Nephron (organoid): ENCODE results near the gene TRAF3IP3.

ENCODE experiments used
- H3K27ac Mint-ChIP-seq, 3 experiments: 2 replicates each; pipeline ENCODE4 v1.8.0; 2020; ENCODE audit warnings: mixed read lengths in 3 of 3, mild to moderate bottlenecking in 2 of 3, moderate library complexity in 1 of 3
- H3K27me3 Mint-ChIP-seq: 2 replicates; pipeline ENCODE4 v1.8.0; 2021; ENCODE audit warnings: low read depth, mild to moderate bottlenecking, moderate library complexity, mixed read lengths
- H3K36me3 Mint-ChIP-seq: 2 replicates; pipeline ENCODE4 v1.8.0; 2020; ENCODE audit warnings: low read depth, mixed read lengths
- H3K4me1 Mint-ChIP-seq: 2 replicates; pipeline ENCODE4 v1.8.0; 2020; ENCODE audit warnings: mixed read lengths
- H3K4me3 Mint-ChIP-seq, 3 experiments: 2 replicates each; pipeline ENCODE4 v1.8.0; 2020; ENCODE audit warnings: mild to moderate bottlenecking in 3 of 3, mixed read lengths in 3 of 3, moderate library complexity in 2 of 3
- H3K9me3 Mint-ChIP-seq: 2 replicates; pipeline ENCODE4 v1.8.0; 2020; ENCODE audit warnings: mixed read lengths
- CTCF ChIP-seq, 3 experiments: fragments of 200-600 bp; sonication (generic); IDR thresholded peaks; one replicate each; pipeline ENCODE4 v1.5.0; 2021; ENCODE audit warnings: antibody characterized with exemption in 3 of 3; ENCODE audit not compliant: unreplicated experiment in 3 of 3

The TRAF3IP3 gene

GRCh38 chr1:209761011-209761635 is 5.3 kb downstream of the TRAF3IP3 start:
- Mint-ChIP-seq H3K27ac (no peak overlapping the region), H3K27me3 (peaks cover 45% of the 10 kb centered on the region), H3K4me1 (peaks cover 9% of the 10 kb centered on the region), H3K4me3 (no peak overlapping the region), H3K9me3 (no peaks in the 10 kb centered on the region), H3K36me3 (no peaks in the 10 kb centered on the region)
- no peak for TF ChIP-seq CTCF (IDR thresholded peaks at IDR 0.05; ENCODE audit: unreplicated experiment in 3 of 3)

- H3K9me3 Mint-ChIP-seq: no peaks in the 10 kb centered on the region
Observed at GRCh38 chr1:209766051-209766450, 10.2 kb downstream of the TRAF3IP3 start.

DNA sequence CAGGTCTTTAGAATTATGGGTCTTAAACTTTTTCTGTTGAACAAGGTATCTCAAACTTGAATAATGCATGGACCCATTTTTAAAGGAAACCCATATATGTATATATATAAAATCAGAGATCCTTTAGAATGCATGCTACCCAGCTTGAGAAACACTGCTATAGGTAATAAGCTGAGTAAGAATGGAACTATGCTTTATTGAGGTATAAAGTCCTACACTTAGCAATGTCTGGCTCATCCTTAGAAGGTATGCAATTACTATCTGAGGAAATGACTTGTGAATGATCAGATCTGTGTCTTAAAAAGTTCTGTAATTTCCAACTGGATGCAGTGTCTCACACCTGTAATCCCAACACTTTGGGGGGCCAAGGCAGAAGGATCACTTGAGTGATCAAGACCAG is 11.2 kb downstream of the TRAF3IP3 start:
- no peak overlapping the region for H3K4me3 Mint-ChIP-seq
- H3K27ac Mint-ChIP-seq: no peak overlapping the region
- peaks cover 23% of the 10 kb centered on the region for H3K27me3 Mint-ChIP-seq
- no peak for TF ChIP-seq CTCF (IDR thresholded peaks at IDR 0.05; ENCODE audit: unreplicated experiment in 3 of 3)
- no peaks in the 10 kb centered on the region for H3K36me3 Mint-ChIP-seq
- peaks cover 10% of the 10 kb centered on the region for H3K4me1 Mint-ChIP-seq
- H3K9me3 Mint-ChIP-seq: no peaks in the 10 kb centered on the region

More at GRCh38 chr1:209766051-209766450, 10.2 kb downstream of the TRAF3IP3 start:
- Mint-ChIP-seq H3K27ac (no peak overlapping the region), H3K27me3 (peaks cover 31% of the 10 kb centered on the region), H3K4me1 (peaks cover 10% of the 10 kb centered on the region), H3K4me3 (no peak overlapping the region), H3K36me3 (no peaks in the 10 kb centered on the region)
- TF ChIP-seq CTCF (IDR thresholded peaks at IDR 0.05; ENCODE audit: unreplicated experiment in 3 of 3): no peak

DNA sequence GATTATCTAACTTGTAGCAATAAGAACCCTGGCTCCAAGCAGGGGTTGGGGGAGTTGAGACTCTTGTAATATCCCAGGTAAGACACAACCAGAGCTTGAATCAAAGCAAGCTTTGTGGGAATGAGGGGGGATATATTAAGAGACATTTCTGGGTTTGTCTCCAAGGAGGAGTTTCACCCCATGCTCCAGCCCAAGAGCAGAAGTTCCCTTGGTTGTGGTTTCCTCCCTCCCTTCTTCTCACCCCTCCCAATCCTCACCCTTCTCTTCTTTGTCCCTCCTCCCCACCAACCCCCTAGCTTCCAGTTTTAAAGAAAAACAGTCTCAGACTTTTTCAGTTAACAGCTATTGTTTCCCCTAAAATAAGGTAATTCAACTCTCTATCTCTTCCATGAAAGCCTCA is 11.9 kb downstream of the TRAF3IP3 start:
- Mint-ChIP-seq H3K9me3 (no peaks in the 10 kb centered on the region), H3K27me3 (peaks cover 19% of the 10 kb centered on the region), H3K36me3 (no peaks in the 10 kb centered on the region), H3K27ac (no peak overlapping the region), H3K4me3 (no peak overlapping the region), H3K4me1 (peaks cover 10% of the 10 kb centered on the region)
- TF ChIP-seq CTCF (IDR thresholded peaks at IDR 0.05; ENCODE audit: unreplicated experiment in 3 of 3): no peak

DNA sequence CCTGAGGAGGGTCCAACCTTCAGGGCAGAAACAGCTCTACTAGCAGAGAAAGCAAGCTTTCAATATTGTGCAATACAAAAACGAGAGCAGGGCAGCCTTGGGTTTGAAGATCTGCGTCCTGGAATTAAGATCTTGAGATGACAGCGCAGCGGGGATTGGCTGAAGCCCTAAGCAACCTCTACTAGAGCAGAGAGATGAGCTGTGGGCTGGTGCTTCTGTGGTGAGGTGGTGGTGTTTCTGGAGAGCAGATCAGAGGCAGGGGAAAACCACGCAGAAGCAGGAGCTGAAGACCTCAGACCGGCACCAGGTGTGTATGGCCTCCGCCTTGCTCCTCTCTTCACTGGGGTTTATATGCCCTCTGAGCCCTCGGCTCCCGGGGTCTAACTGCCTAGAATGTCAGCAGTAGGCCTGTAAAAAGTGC is 12.5 kb downstream of the TRAF3IP3 start:
- Mint-ChIP-seq H3K9me3 (no peaks in the 10 kb centered on the region), H3K27me3 (peaks cover 14% of the 10 kb centered on the region), H3K36me3 (no peaks in the 10 kb centered on the region), H3K4me1 (peaks cover 10% of the 10 kb centered on the region), H3K27ac (no peak overlapping the region), H3K4me3 (no peak overlapping the region)
- TF ChIP-seq CTCF (IDR thresholded peaks at IDR 0.05; ENCODE audit: unreplicated experiment in 3 of 3): no peak
